Suppressor macrophage treated with lipopolysaccharide for 4 hours (primary cell): Measurements from ENCODE around the gene LRP1-AS.

Source experiments
- DNase-seq: peaks from one replicate; pipeline ENCODE4 v3.0.0-alpha.2; 2020

Gene LRP1-AS

GRCh38 chr12:57116580-57117281 lies 30.7 kb downstream of the LRP1-AS start:
- no peak for DNase-seq

- DNase-seq = no peak
Observed at GRCh38 chr12:57112492-57113294, 34.7 kb downstream of the LRP1-AS start.

GRCh38 chr12:57111031-57111734 lies 36.2 kb downstream of the LRP1-AS start, which contains the start of gene STAT6:
TSS of gene STAT6 (minus strand) at chr12:57111362. CDS start at chr12:57108278, 3,084 bp downstream.
- DNase-seq = peak; percentile 93

GRCh38 chr12:57110104-57111030 lies 37.1 kb downstream of the LRP1-AS start:
- DNase-seq = peak; percentile 74

GRCh38 chr12:57109207-57110103 lies 38.0 kb downstream of the LRP1-AS start:
- no peak for DNase-seq

GRCh38 chr12:57107456-57108155 lies 39.8 kb downstream of the LRP1-AS start:
- DNase-seq = no peak

- DNase-seq = no peak
Observed at GRCh38 chr12:57106021-57106708, 41.3 kb downstream of the LRP1-AS start.

GRCh38 chr12:57105011-57105753 lies 42.2 kb downstream of the LRP1-AS start:
- DNase-seq = no peak

- no peak for DNase-seq
Observed at GRCh38 chr12:57104292-57104910, 43.0 kb downstream of the LRP1-AS start.

GRCh38 chr12:57103856-57104255 lies 43.6 kb downstream of the LRP1-AS start:
- no peak for DNase-seq

- DNase-seq = no peak
Observed at GRCh38 chr12:57101892-57102695, 45.3 kb downstream of the LRP1-AS start.

- DNase-seq = no peak
Observed at GRCh38 chr12:57099766-57100165, 47.7 kb downstream of the LRP1-AS start.

- DNase-seq = peak; percentile 74
Observed at GRCh38 chr12:57099047-57099714, 48.2 kb downstream of the LRP1-AS start.

GRCh38 chr12:57098546-57098945 lies 48.9 kb downstream of the LRP1-AS start:
- no peak for DNase-seq

- no peak for DNase-seq
Observed at GRCh38 chr12:57097554-57097835, 49.9 kb downstream of the LRP1-AS start.

- no peak for DNase-seq
Observed at GRCh38 chr12:57096748-57097553, 50.5 kb downstream of the LRP1-AS start.
